GM12878 (cell line): ENCODE results near the gene MAST4. TPM values are rescaled to one million over a fixed set of nuclear protein-coding genes. Genes with fewer than 3 reads are reported as not detected.

Source experiments
- ATAC-seq: fragments of 200-7000 bp; cut with Tn5 transposase; 3 replicates; pipeline ENCODE4 v1.9.1; 2020; ENCODE audit warnings: mild to moderate bottlenecking, moderate library complexity
- BruUV-seq: library from RNA; stranded (reverse); fragments of 400-500 nt; replicated peaks from 2 replicates; lab custom pipeline; 2021; lab: Mats Ljungman, UMichigan
- CTCF ChIA-PET: fragments of 300-600 bp; sonication (Branson Sonifier 250); formaldehyde crosslinking; extraction: SDS; loops from one replicate; lab custom pipeline; 2021; ENCODE audit warnings: inconsistent platforms; lab: Yijun Ruan, JAX
- POLR2A ChIA-PET: fragments of 350-600 bp; formaldehyde crosslinking; extraction: SDS; loops from one replicate; lab custom pipeline; 2021; ENCODE audit warnings: inconsistent platforms; lab: Charles Lee
- RAD21 ChIA-PET: fragments of 300-600 bp; sonication (Branson Sonifier 250); formaldehyde crosslinking; loops from one replicate; lab custom pipeline; 2023; ENCODE audit warnings: antibody characterized with exemption; ENCODE audit not compliant: unreplicated experiment; lab: Charles Lee
- SMC1A ChIA-PET: fragments of 300-600 bp; sonication (Branson Sonifier 250); formaldehyde crosslinking; loops from one replicate; lab custom pipeline; 2023; ENCODE audit not compliant: unreplicated experiment, uncharacterized antibody; lab: Charles Lee
- DNase-seq: peaks from one replicate; pipeline ENCODE4 v3.0.0-alpha.2; 2011; ENCODE audit warnings: low read depth, low spot score
- FAIRE-seq: peaks from 3 replicates; lab custom pipeline; 2011; peaks lifted over from hg19 to GRCh38; lab: Jason Lieb, UNC
- H2AFZ ChIP-seq: 2 replicates; pipeline ENCODE4 v1.6.0; 2011; ENCODE audit warnings: low read depth, low read length, control low read depth; ENCODE audit not compliant: control insufficient read depth
- H3K27ac ChIP-seq: 2 replicates; pipeline ENCODE4 v1.5.1; 2011; ENCODE audit warnings: control low read depth; ENCODE audit not compliant: control insufficient read depth, insufficient read depth
- H3K27me3 ChIP-seq, 2 experiments: replicated peaks in 1 of 2; 2 replicates each; pipeline versions ENCODE4 v1.6.0 to v1.6.1; 2011; ENCODE audit warnings: low read length in 1 of 2; ENCODE audit not compliant: control insufficient read depth in 2 of 2, insufficient read depth in 2 of 2
- H3K36me3 ChIP-seq, 2 experiments: 2 replicates each; pipeline ENCODE4 v1.5.1; 2011; ENCODE audit warnings: low read length in 1 of 2; ENCODE audit not compliant: control insufficient read depth in 2 of 2, insufficient read depth in 2 of 2
- H3K4me1 ChIP-seq: 2 replicates; pipeline ENCODE4 v1.6.1; 2011; ENCODE audit warnings: mild to moderate bottlenecking, low read length, moderate library complexity, mixed read lengths; ENCODE audit not compliant: control insufficient read depth, insufficient read depth
- H3K4me2 ChIP-seq: 2 replicates; pipeline ENCODE4 v1.6.0; 2011; ENCODE audit warnings: control low read depth; ENCODE audit not compliant: control insufficient read depth, insufficient read depth
- H3K4me3 ChIP-seq: fragments of 200-600 bp; sonication (generic); 2 replicates; pipeline ENCODE4 v1.5.1; 2016
- H3K79me2 ChIP-seq: 2 replicates; pipeline ENCODE4 v1.6.0; 2011; ENCODE audit warnings: low read length; ENCODE audit not compliant: control insufficient read depth, insufficient read depth
- H3K9ac ChIP-seq: 2 replicates; pipeline ENCODE4 v1.8.0; 2011; ENCODE audit warnings: low read length, control low read depth, mixed read lengths; ENCODE audit not compliant: control insufficient read depth, insufficient read depth
- H3K9me3 ChIP-seq: replicated peaks from 3 replicates; pipeline ENCODE4 v1.5.1; 2011; ENCODE audit warnings: mild to moderate bottlenecking, low read length; ENCODE audit not compliant: control insufficient read depth, insufficient read depth
- H4K20me1 ChIP-seq: 2 replicates; pipeline ENCODE4 v1.6.0; 2011; ENCODE audit not compliant: control insufficient read depth, insufficient read depth
- BACH1 ChIP-seq: fragments of 450-650 bp; IDR thresholded peaks from 2 replicates; pipeline ENCODE4 v1.6.1; 2017; ENCODE audit warnings: mild to moderate bottlenecking, borderline replicate concordance
- NFYA ChIP-seq: IDR thresholded peaks from 2 replicates; pipeline ENCODE4 v1.6.1; 2011; ENCODE audit warnings: low read depth, mild to moderate bottlenecking, low read length, improper control_type of control experiment, borderline replicate concordance
- RAD51 ChIP-seq: fragments of 450-650 bp; IDR thresholded peaks from 2 replicates; pipeline ENCODE4 v1.6.1; 2016; ENCODE audit warnings: moderate library complexity, mild to moderate bottlenecking, inconsistent platforms
- RFX5 ChIP-seq: IDR thresholded peaks from 2 replicates; pipeline ENCODE4 v1.6.1; 2011; ENCODE audit warnings: low read depth, low read length, improper control_type of control experiment
- RUNX3 ChIP-seq: IDR thresholded peaks from 2 replicates; pipeline ENCODE4 v1.6.1; 2012; ENCODE audit warnings: low read length, inconsistent platforms
- SIN3A ChIP-seq: IDR thresholded peaks from 2 replicates; pipeline ENCODE4 v1.6.1; 2012; ENCODE audit warnings: low read depth, low read length, improper control_type of control experiment
- STAT1 ChIP-seq: fragments of 450-650 bp; conservative IDR thresholded peaks from 2 replicates; pipeline ENCODE4 v1.6.1; 2014; ENCODE audit warnings: antibody characterized with exemption, mild to moderate bottlenecking
- SUZ12 ChIP-seq: fragments of 200-600 bp; sonication (generic); IDR thresholded peaks from one replicate; pipeline ENCODE4 v1.6.1; 2018; ENCODE audit warnings: antibody characterized with exemption, mild to moderate bottlenecking; ENCODE audit not compliant: unreplicated experiment
- TARDBP ChIP-seq: IDR thresholded peaks from 2 replicates; pipeline ENCODE4 v1.6.1; 2016; ENCODE audit warnings: borderline replicate concordance
- WRNIP1 ChIP-seq: IDR thresholded peaks from 2 replicates; pipeline ENCODE4 v1.6.1; 2011; ENCODE audit warnings: low read depth, low read length, improper control_type of control experiment, borderline replicate concordance
- ZNF274 ChIP-seq: IDR thresholded peaks from one replicate; pipeline ENCODE4 v1.8.0; 2011; ENCODE audit not compliant: insufficient read length, insufficient read depth
- WGBS: methylation state at CpG from one replicate; pipeline ENCODE4 v1.1.6; 2016; ENCODE audit warnings: low lambda C conversion rate; ENCODE audit not compliant: insufficient replicate concordance, insufficient coverage; ENCODE audit errors: missing lambda C conversion rate; 5-methylcytosine and 5-hydroxymethylcytosine counted together
- in situ Hi-C: fragments of 300-500 bp; cut with MboI; formaldehyde crosslinking; loops from 9 replicates; pipeline ENCODE4 v1.14.3; 2018; ENCODE audit warnings: mixed read lengths
- intact Hi-C: fragments of 100-400 bp; cut with micrococcal nuclease; formaldehyde crosslinking; loops from one replicate; pipeline ENCODE4 v1.14.2; 2022; ENCODE audit not compliant: unreplicated experiment
- polyA plus RNA-seq, 11 experiments: library from polyadenylated mRNA; depleted of rRNA in 4 of 11; unstranded in 6 of 11; stranded (reverse) in 5 of 11; fragments of >200 nt; fragmentation: Nextera tagmentation in 4 of 11; fragmentation: Illumina TruSeq in 1 of 11; extraction: Ambion mirVana in 4 of 11; extraction: Trizol in 1 of 11; gene quantifications; 1 replicate in 1 of 11; 2 replicates in 10 of 11; pipeline versions ENCODE4 v1.2.1 to v1.2.3, GENCODE V29; 2011 to 2016; ENCODE audit warnings: inconsistent platforms in 2 of 11, missing spikeins in 2 of 11, low read depth in 1 of 11
- total RNA-seq, 4 experiments: library from RNA; depleted of rRNA in 3 of 4; stranded (reverse); fragments of >200 nt in 3 of 4; fragmentation: Illumina TruSeq in 1 of 4; extraction: Trizol in 1 of 4; gene quantifications; 2 replicates each; pipeline versions ENCODE4 v1.2.1 to v1.2.3, GENCODE V29; 2013 to 2021
- TF ChIP-seq, protein P1 (sequence below): fragments of 450-650 bp; formaldehyde crosslinking; IDR thresholded peaks from 2 replicates; pipeline ENCODE4 v1.4.0; 2022; ENCODE audit warnings: mild to moderate bottlenecking, moderate library complexity
- TF ChIP-seq, protein P2 (sequence below): IDR thresholded peaks from 2 replicates; pipeline ENCODE4 v1.6.1; 2011; ENCODE audit warnings: low read depth, low read length, improper control_type of control experiment, borderline replicate concordance
- TF ChIP-seq, protein P3 (sequence below): fragments of 150-350 bp; IDR thresholded peaks from 2 replicates; pipeline ENCODE4 v1.6.1; 2016; ENCODE audit warnings: low read depth, low read length
- TF ChIP-seq, protein P4 (sequence below): IDR thresholded peaks from 2 replicates; pipeline ENCODE4 v1.6.1; 2012; ENCODE audit warnings: low read depth, low read length, improper control_type of control experiment

The MAST4 gene
- total and polyA plus RNA-seq, 10 of the 15 experiments (the other 5 are each of a cell fraction or from before 2014, with no cell fraction given) = 0.02 to 1.6 (median 0.29) TPM; not detected in 1

DNA sequence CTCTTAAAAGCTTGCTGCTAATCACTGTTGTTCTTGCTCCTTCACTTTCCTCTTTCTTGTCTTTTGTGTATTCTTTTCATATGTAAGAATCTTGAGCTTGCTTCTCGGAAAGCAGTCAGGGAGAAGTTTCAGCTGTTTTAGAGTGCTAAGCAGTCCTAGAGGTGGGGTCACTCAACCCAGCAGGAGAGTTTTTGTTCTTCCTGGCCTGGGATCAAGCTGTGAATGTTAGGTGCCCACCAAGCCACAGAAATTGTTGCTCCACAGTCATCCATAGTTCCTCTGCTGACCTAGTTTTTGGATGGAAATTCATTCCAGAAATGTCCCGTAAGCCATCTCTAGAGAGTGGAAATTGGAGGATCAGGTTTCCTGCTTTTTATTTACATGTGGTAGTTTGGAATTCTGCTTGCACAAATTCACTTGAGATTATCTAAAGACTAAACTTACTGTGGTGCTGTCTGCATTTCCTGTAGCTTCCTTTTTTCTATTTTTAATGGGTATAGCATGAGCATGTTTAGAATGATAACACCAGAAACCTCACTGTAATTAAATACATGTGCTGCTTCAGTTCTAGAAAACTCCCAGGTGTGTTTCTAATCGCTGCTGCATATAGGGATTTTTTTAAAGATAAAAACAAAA lies 108.7 kb downstream of the MAST4 start:
- in situ Hi-C loops = no loop called here
- peaks cover 47% of the 10 kb centered on the region for H3K4me1 ChIP-seq
- H2AFZ ChIP-seq = no peak overlapping the region; the same call in 1 of the 2 replicates
- no peak overlapping the region for H3K9ac ChIP-seq
- SMC1A ChIA-PET = interaction anchor here (1.0 kb wide), 1 partner anchor 11 kb away, joined by 3 read pairs; no protein-coding TSS in a partner anchor
- DNase-seq (no peak), FAIRE-seq (no peak), ATAC-seq (no peak)
- no TSS peak for BruUV-seq
- intact Hi-C loops = no loop called here
- RAD21 ChIA-PET = no interaction called here
- POLR2A ChIA-PET = no interaction called here
- H4K20me1 ChIP-seq = no peaks in the 10 kb centered on the region
- no peaks in the 10 kb centered on the region for H3K27me3 ChIP-seq
- peak overlapping the region; percentile 50; the same call in 1 of the 2 replicates for H3K4me2 ChIP-seq
- H3K4me3 ChIP-seq = no peak overlapping the region
- no peak overlapping the region for H3K27ac ChIP-seq
- H3K79me2 ChIP-seq = no peaks in the 10 kb centered on the region
- no peaks in the 10 kb centered on the region for H3K36me3 ChIP-seq
- 31% methylated on average over 3 of the region's 3 CpGs for WGBS
- H3K9me3 ChIP-seq = no peaks in the 10 kb centered on the region; the same call in 1 of the 3 replicates
- CTCF ChIA-PET = interaction anchor here (1.3 kb wide), 1 partner anchor 399 kb away, joined by 5 read pairs; no protein-coding TSS in a partner anchor
- TF ChIP-seq, protein P1, sequence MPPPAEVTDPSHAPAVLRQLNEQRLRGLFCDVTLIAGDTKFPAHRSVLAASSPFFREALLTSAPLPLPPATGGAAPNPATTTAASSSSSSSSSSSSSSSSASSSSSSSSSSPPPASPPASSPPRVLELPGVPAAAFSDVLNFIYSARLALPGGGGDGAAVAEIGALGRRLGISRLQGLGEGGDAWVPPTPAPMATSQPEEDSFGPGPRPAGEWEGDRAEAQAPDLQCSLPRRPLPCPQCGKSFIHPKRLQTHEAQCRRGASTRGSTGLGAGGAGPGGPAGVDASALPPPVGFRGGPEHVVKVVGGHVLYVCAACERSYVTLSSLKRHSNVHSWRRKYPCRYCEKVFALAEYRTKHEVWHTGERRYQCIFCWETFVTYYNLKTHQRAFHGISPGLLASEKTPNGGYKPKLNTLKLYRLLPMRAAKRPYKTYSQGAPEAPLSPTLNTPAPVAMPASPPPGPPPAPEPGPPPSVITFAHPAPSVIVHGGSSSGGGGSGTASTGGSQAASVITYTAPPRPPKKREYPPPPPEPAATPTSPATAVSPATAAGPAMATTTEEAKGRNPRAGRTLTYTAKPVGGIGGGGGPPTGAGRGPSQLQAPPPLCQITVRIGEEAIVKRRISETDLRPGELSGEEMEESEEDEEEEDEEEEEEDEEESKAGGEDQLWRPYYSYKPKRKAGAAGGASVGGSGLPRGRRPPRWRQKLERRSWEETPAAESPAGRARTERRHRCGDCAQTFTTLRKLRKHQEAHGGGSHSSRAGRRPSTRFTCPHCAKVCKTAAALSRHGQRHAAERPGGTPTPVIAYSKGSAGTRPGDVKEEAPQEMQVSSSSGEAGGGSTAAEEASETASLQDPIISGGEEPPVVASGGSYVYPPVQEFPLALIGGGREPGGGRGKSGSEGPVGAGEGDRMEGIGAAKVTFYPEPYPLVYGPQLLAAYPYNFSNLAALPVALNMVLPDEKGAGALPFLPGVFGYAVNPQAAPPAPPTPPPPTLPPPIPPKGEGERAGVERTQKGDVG (CRISPR knock-in tag) = no peak
- TF ChIP-seq STAT1 = no peak
- no peak for TF ChIP-seq NFYA
- no peak for TF ChIP-seq BACH1
- no peak for TF ChIP-seq RFX5
- TF ChIP-seq, protein P2, sequence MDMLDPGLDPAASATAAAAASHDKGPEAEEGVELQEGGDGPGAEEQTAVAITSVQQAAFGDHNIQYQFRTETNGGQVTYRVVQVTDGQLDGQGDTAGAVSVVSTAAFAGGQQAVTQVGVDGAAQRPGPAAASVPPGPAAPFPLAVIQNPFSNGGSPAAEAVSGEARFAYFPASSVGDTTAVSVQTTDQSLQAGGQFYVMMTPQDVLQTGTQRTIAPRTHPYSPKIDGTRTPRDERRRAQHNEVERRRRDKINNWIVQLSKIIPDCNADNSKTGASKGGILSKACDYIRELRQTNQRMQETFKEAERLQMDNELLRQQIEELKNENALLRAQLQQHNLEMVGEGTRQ = no peak
- TF ChIP-seq SUZ12 = no peak
- TF ChIP-seq, protein P3, sequence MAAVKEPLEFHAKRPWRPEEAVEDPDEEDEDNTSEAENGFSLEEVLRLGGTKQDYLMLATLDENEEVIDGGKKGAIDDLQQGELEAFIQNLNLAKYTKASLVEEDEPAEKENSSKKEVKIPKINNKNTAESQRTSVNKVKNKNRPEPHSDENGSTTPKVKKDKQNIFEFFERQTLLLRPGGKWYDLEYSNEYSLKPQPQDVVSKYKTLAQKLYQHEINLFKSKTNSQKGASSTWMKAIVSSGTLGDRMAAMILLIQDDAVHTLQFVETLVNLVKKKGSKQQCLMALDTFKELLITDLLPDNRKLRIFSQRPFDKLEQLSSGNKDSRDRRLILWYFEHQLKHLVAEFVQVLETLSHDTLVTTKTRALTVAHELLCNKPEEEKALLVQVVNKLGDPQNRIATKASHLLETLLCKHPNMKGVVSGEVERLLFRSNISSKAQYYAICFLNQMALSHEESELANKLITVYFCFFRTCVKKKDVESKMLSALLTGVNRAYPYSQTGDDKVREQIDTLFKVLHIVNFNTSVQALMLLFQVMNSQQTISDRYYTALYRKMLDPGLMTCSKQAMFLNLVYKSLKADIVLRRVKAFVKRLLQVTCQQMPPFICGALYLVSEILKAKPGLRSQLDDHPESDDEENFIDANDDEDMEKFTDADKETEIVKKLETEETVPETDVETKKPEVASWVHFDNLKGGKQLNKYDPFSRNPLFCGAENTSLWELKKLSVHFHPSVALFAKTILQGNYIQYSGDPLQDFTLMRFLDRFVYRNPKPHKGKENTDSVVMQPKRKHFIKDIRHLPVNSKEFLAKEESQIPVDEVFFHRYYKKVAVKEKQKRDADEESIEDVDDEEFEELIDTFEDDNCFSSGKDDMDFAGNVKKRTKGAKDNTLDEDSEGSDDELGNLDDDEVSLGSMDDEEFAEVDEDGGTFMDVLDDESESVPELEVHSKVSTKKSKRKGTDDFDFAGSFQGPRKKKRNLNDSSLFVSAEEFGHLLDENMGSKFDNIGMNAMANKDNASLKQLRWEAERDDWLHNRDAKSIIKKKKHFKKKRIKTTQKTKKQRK = no peak
- no peak for TF ChIP-seq RAD51
- no peak for TF ChIP-seq ZNF274
- TF ChIP-seq, protein P4, sequence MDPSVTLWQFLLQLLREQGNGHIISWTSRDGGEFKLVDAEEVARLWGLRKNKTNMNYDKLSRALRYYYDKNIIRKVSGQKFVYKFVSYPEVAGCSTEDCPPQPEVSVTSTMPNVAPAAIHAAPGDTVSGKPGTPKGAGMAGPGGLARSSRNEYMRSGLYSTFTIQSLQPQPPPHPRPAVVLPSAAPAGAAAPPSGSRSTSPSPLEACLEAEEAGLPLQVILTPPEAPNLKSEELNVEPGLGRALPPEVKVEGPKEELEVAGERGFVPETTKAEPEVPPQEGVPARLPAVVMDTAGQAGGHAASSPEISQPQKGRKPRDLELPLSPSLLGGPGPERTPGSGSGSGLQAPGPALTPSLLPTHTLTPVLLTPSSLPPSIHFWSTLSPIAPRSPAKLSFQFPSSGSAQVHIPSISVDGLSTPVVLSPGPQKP = no peak
- no peak for TF ChIP-seq WRNIP1
- TF ChIP-seq TARDBP = no peak
- no peak for TF ChIP-seq RUNX3
- TF ChIP-seq SIN3A = no peak
